ENCODE data around the gene EFHC2. TPM values are rescaled to one million over a fixed set of nuclear protein-coding genes. Genes with fewer than 3 reads are reported as not detected.

The EFHC2 gene
- polyA plus RNA-seq, 1 donor (not counting 4 experiments of a cell fraction or from before 2014, with no cell fraction given): 0.98 TPM

DNA sequence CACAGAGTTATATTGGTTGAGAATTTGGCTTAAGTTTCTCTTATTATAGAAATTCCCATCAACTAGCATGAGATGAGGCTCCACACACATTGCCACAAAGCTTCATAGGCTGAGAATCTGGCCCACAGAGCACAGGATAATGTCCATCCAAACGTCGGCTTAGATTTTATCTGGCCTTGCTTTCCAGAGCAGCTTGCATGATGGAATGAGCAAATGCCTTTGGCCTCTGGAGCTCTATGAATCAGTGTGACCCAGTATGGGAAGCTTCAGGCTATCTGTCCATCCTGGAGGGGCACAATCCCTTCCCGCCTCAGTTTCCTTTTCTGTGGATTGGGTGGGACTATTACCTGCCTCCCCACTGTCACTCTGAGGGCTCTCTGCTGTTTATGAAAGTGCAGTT, 238.8 kb downstream of the EFHC2 start:
- dilution Hi-C loops (cut with MboI; ENCODE audit: extremely low pct_ligation_motif_present, low sequenced_read_pairs): no loop called here
- Histone ChIP-seq H2AFZ (ENCODE audit: control insufficient read depth, low read length) (no peak overlapping the region), H3K79me2 (ENCODE audit: control insufficient read depth, insufficient read depth, low read length) (no peaks in the 10 kb centered on the region), H4K20me1 (ENCODE audit: control insufficient read depth, extremely low read depth, insufficient read depth, low read length) (no peaks in the 10 kb centered on the region), H3K9me1 (ENCODE audit: control insufficient read depth, extremely low read depth, insufficient read depth, low read length) (no peaks in the 10 kb centered on the region), H3K27me3 (ENCODE audit: control insufficient read depth, extremely low read depth, insufficient read depth, low read length) (no peaks in the 10 kb centered on the region), H3K4me1 (ENCODE audit: control insufficient read depth, extremely low read depth, insufficient read depth, low read length) (no peaks in the 10 kb centered on the region), H3K9ac (ENCODE audit: control insufficient read depth, extremely low read depth, insufficient read depth, low read length) (no peak overlapping the region), H3K4me3 (ENCODE audit: control insufficient read depth in 2 of 3, extremely low read depth in 1 of 3, insufficient read depth in 2 of 3, low read depth in 1 of 3, low read length in 3 of 3) (no peak overlapping the region), H3K36me3 (ENCODE audit: control insufficient read depth in 2 of 2, extremely low read depth in 1 of 2, insufficient read depth in 2 of 2, low read length in 2 of 2) (no peaks in the 10 kb centered on the region), H3K4me2 (ENCODE audit: control insufficient read depth, extremely low read depth, insufficient read depth, low read depth, low read length) (no peak overlapping the region), H3K9me3 (ENCODE audit: control insufficient read depth, low read depth, low read length) (no peaks in the 10 kb centered on the region), H3K27ac (ENCODE audit: control insufficient read depth, insufficient read depth, low read length) (no peak overlapping the region)
- TF ChIP-seq, protein P1, sequence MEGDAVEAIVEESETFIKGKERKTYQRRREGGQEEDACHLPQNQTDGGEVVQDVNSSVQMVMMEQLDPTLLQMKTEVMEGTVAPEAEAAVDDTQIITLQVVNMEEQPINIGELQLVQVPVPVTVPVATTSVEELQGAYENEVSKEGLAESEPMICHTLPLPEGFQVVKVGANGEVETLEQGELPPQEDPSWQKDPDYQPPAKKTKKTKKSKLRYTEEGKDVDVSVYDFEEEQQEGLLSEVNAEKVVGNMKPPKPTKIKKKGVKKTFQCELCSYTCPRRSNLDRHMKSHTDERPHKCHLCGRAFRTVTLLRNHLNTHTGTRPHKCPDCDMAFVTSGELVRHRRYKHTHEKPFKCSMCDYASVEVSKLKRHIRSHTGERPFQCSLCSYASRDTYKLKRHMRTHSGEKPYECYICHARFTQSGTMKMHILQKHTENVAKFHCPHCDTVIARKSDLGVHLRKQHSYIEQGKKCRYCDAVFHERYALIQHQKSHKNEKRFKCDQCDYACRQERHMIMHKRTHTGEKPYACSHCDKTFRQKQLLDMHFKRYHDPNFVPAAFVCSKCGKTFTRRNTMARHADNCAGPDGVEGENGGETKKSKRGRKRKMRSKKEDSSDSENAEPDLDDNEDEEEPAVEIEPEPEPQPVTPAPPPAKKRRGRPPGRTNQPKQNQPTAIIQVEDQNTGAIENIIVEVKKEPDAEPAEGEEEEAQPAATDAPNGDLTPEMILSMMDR (optimal IDR thresholded peaks at IDR 0.05 in 1 of 3, IDR thresholded peaks at IDR 0.05 in 1 of 3, conservative IDR thresholded peaks at IDR 0.05 in 1 of 3; ENCODE audit: extremely low read depth in 1 of 3, insufficient read depth in 2 of 3, low read length in 3 of 3): no peak
- no peak for TF ChIP-seq EZH2 (IDR thresholded peaks at IDR 0.05; ENCODE audit: low read length)
- FAIRE-seq (no peak), DNase-seq (ENCODE audit: low read depth, low spot score) (no peak)

DNA sequence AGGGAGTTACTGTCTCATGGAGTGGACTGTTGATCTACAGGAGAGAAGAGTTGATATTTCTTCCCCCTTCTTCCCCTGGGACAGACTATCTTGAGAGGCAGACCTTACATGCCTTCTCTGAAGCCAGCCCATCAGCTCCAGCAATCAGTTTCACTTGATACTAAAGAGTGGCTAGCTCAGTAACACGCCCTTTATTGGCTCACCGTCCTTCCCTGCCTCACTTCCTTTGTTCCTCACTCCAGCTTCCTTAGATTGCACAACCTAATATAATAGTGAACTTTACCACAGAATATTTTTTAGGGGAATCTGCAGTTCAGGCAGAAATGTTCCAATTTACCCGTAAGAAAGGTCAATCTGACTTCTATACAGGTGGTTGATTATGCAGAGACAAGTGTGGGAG, 242.2 kb downstream of the EFHC2 start:
- Histone ChIP-seq H3K79me2 (ENCODE audit: control insufficient read depth, insufficient read depth, low read length) (no peaks in the 10 kb centered on the region), H3K4me2 (ENCODE audit: control insufficient read depth, extremely low read depth, insufficient read depth, low read depth, low read length) (no peak overlapping the region), H4K20me1 (ENCODE audit: control insufficient read depth, extremely low read depth, insufficient read depth, low read length) (no peaks in the 10 kb centered on the region), H3K9ac (ENCODE audit: control insufficient read depth, extremely low read depth, insufficient read depth, low read length) (no peak overlapping the region), H3K4me1 (ENCODE audit: control insufficient read depth, extremely low read depth, insufficient read depth, low read length) (no peaks in the 10 kb centered on the region), H3K9me3 (ENCODE audit: control insufficient read depth, low read depth, low read length) (no peaks in the 10 kb centered on the region), H3K4me3 (ENCODE audit: control insufficient read depth in 2 of 3, extremely low read depth in 1 of 3, insufficient read depth in 2 of 3, low read depth in 1 of 3, low read length in 3 of 3) (no peak overlapping the region), H3K27me3 (ENCODE audit: control insufficient read depth, extremely low read depth, insufficient read depth, low read length) (no peaks in the 10 kb centered on the region), H3K9me1 (ENCODE audit: control insufficient read depth, extremely low read depth, insufficient read depth, low read length) (no peaks in the 10 kb centered on the region), H3K27ac (ENCODE audit: control insufficient read depth, insufficient read depth, low read length) (no peak overlapping the region), H2AFZ (ENCODE audit: control insufficient read depth, low read length) (peak overlapping the region; percentile 25), H3K36me3 (ENCODE audit: control insufficient read depth in 2 of 2, extremely low read depth in 1 of 2, insufficient read depth in 2 of 2, low read length in 2 of 2) (no peaks in the 10 kb centered on the region)
- FAIRE-seq: no peak
- TF ChIP-seq, protein P1 (optimal IDR thresholded peaks at IDR 0.05 in 1 of 3, IDR thresholded peaks at IDR 0.05 in 1 of 3, conservative IDR thresholded peaks at IDR 0.05 in 1 of 3; ENCODE audit: extremely low read depth in 1 of 3, insufficient read depth in 2 of 3, low read length in 3 of 3): no peak
- no peak for TF ChIP-seq EZH2 (IDR thresholded peaks at IDR 0.05; ENCODE audit: low read length)
- DNase-seq (ENCODE audit: low read depth, low spot score): no peak
- dilution Hi-C loops (cut with MboI; ENCODE audit: extremely low pct_ligation_motif_present, low sequenced_read_pairs): no loop called here
